Fibroblast of the aortic adventitia (primary cell): Measurements from ENCODE around the gene NWD2. TPM values are rescaled to one million over a fixed set of nuclear protein-coding genes. Genes with fewer than 3 reads are reported as not detected.

Experiments used
- DNase-seq: peaks from one replicate; pipeline ENCODE4 v3.0.0-alpha.2; 2010; ENCODE audit warnings: low read depth
- H3K4me3 ChIP-seq: 2 replicates; pipeline ENCODE4 v1.5.1; 2011; ENCODE audit warnings: low read depth, mild to moderate bottlenecking, control low read depth, low read length, moderate library complexity
- total RNA-seq: library from RNA; depleted of rRNA; stranded (reverse); fragments of >200 nt; gene quantifications from 2 replicates; pipeline ENCODE4 v1.2.3, GENCODE V29; 2012; ENCODE audit warnings: low replicate concordance
- TF ChIP-seq, protein P1 (sequence below): IDR thresholded peaks from 2 replicates; pipeline ENCODE4 v1.5.1; 2011; ENCODE audit warnings: mild to moderate bottlenecking, low read length, control low read depth, inconsistent platforms; ENCODE audit not compliant: insufficient read depth

NWD2 gene
- total RNA-seq, 1 donor, result not detected

DNA sequence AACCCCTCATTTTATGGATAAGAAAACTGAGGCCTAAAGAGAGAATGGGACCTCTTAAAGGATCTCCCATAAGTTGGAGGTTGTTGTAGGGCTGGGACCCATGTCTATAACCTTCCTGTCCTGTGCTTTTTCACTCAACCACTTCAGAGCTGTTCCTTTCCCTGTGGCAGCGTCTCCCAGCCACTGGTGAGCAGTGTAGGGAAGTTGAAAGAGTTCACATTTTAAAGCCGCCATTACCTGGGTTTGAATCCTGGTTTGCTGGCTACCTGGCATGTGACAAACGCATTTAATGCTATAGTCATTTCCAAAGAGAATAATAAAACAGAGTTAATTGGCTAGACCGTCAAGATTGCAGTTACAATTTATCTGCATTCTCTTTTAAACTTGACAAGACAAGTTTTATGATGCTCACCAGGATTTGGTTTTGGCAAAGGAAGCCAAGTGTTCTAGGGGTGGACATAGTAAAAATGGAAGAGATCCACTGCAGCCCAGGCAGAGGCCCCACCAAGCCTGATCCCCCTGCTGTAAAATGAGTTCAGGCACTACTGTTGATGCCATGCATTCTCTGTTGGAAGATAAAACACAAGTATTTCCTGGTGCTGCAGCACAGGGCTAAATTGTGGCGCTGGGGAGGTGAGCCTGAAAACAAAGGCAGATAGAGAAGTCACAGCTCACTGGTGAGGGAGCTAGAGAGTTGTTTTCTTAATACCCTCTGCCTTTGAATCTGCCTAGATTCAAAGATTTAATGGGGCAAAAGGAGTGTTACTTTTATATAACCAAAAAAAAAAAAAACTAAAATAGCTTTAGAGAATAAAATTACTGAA, 218.7 kb downstream of the NWD2 start:
- no peak for DNase-seq
- TF ChIP-seq, protein P1, sequence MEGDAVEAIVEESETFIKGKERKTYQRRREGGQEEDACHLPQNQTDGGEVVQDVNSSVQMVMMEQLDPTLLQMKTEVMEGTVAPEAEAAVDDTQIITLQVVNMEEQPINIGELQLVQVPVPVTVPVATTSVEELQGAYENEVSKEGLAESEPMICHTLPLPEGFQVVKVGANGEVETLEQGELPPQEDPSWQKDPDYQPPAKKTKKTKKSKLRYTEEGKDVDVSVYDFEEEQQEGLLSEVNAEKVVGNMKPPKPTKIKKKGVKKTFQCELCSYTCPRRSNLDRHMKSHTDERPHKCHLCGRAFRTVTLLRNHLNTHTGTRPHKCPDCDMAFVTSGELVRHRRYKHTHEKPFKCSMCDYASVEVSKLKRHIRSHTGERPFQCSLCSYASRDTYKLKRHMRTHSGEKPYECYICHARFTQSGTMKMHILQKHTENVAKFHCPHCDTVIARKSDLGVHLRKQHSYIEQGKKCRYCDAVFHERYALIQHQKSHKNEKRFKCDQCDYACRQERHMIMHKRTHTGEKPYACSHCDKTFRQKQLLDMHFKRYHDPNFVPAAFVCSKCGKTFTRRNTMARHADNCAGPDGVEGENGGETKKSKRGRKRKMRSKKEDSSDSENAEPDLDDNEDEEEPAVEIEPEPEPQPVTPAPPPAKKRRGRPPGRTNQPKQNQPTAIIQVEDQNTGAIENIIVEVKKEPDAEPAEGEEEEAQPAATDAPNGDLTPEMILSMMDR, result no peak
- no peak overlapping the region for H3K4me3 ChIP-seq

DNA sequence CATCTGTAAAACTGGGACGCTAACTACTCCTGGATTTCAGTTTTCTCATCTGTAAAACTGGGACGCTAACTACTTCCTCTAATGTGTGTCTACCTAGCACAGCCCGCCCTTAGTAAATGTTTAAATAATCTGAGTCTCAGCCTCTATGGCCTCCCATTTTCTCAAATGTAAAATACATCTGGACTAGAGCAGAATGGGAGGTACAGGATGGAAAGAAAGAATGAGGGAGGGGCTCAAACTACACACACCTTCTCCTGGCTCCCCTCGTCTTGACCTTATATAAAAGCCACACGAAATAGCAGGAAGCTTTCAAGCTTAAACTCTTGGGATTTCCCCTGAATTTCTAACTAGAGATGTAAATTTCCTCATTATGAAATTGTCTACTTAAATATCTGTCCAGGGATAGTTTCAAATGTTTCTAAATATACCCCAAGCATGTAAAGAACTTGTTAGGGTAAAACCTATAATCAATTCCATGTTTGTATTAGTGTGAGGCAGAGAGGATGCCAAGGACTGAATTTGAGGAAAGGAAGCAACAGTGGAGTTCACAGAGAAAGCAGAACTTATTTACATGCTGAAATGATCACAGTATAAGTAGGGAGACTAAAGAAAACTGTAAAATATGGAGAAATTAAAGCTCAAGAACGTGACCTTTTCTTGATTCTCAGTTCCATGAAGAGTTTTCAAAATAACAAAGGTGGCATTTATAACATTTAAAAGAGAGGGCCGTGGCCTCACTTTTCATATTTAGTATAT, 220.0 kb downstream of the NWD2 start:
- no peak overlapping the region for H3K4me3 ChIP-seq
- DNase-seq, result no peak
- TF ChIP-seq, protein P1, result no peak

DNA sequence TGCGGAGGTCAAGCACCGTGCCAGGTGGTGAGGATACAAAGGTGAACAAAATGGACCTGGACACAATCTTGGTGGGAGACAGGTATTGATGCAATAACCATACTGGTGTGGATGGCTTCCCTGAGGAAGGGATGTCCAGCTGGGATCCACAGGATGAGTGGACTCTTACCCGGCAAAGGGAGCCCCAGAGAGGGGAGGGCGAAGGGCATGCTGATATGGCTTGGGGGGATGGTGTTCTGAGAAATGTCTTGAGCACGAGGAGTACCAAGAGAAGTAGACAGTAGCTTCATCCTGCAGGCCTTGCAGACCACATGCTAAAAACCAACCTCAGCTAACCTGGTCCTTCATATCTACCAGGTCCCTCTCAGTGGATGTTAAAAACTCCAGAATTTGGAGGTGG, 220.8 kb downstream of the NWD2 start:
- no peak overlapping the region for H3K4me3 ChIP-seq
- TF ChIP-seq, protein P1, result no peak
- no peak for DNase-seq

DNA sequence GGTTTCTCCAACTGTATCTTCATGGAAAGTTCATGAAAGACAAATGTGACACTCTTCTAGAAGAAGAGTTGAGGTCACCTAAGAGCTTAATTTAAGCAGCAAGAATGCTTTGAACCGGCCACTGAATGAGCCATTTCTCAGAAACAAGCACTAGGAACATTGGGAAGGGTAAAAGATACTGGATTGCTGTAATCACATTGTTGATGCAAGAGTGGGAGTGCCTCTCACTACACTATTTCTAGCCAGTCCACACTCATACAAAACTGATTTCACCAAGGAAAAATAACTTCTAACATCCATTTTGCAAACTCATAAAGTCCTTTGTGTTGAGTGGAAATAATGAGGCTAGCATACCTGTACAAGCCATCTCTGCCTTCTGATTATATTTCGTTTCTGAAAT, 221.3 kb downstream of the NWD2 start:
- DNase-seq, result no peak
- H3K4me3 ChIP-seq, result no peak overlapping the region

DNA sequence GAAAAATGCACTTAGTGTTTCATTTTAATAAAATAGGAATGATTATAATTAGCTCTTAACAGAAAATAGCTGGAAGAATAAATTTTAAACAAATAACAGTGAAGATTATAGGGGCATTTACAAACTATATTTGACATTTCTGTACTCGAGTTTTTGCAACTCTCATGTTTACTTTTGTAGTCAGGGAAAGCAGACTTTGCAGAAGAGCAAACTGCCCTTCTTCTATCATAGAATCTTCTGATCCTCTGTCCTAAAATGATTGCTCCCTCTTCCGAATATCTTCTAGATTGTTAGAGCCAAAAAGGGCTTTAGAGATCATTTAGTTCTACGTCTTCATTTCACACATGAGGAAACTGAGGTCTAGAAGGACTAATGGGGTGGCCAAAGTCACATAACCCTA, 222.7 kb downstream of the NWD2 start:
- DNase-seq, result no peak
- TF ChIP-seq, protein P1, result no peak

More for the DNA sequence above, 221.3 kb downstream of the NWD2 start:
- TF ChIP-seq, protein P1, result no peak

DNA sequence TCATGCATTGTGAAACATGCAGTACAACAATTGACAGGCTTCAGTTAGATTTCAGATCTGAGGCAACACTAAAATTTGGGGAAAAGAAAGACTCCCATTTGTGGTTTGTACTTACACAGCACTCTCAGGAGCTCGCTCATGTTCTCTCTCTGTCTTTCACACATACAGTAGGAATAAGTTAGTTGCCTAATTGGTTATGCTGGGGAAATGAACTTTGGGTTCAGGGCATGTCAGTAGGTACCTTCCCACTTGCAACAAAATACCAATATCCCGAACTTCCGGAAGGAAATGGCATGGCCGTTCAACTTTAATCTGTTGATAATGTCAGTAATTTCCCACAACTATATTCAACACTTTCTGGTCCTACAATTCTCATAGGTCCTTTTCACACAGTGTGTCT, 223.3 kb downstream of the NWD2 start:
- no peak for DNase-seq
- no peak overlapping the region for H3K4me3 ChIP-seq
- TF ChIP-seq, protein P1, result no peak

More for the DNA sequence above, 222.7 kb downstream of the NWD2 start:
- no peak overlapping the region for H3K4me3 ChIP-seq
